NCI-H2196 treated with DMSO at 0.1 percent for 48 hours (cell line): Measurements from ENCODE around the gene SPART.
"Not testable (repeated sequence)": the region's sequence is repeated elsewhere in the genome, so short reads cannot be mapped to it uniquely, and the experiment has no call there.

Source experiments
- DNase-seq: peaks from one replicate; lab custom pipeline; 2025; ENCODE audit not compliant: unreplicated experiment; lab: John Stamatoyannopoulos, UW

Gene SPART

DNA sequence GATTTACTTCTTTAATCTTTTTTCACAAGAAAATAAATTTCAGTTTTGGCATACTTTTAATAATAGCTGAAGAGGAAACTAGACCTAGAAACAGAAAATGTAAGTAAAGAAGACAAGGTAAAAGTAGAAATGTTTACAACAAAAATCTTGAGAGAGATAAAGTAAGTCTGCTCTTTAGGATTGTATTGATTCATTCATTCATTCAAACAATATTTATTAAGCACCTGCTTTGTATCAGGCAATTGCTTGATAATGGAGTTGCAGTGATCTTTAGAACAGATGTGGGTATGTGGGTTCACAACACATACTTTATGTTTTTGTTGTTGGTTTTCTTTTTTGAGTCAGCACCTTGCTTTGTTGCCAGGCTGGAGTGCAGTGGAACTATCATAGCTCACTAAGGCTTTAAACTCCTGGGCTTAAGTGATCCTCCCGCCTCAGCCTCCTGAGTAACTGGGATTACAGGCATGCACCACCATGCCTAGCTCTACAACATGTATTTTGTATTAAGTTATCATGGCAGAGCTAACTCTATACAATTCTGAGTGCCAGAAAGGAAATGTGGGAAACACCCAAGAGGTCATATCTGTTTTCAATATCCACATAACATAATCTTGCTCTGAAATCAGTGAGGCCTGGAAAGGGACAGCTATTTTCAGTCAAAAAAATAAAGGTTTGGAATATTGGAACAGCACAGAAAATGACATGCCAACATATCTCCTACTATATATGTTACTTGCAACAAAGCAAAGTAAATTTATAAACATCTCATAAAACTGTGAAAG, 8.8 kb upstream of the SPART start:
- no peak for DNase-seq

DNA sequence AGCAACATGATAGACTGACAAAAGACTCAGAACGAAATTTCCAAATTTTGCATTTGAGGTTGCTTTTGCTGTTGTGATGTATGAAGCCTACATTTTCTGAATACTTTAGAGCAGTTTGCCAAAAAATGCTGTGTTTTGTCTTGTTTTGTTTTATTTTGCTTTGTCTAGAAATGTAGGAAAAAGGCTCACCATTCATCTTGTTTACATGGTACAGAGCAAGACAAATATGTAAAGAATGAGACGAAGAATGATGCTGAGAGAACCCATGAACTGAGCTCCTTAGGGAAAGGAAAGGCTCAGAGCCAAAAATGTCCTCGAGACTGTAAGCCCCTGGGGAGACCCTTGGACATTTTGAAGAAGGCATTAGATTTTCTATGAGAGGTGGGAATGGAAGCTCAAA, 6.8 kb upstream of the SPART start:
- DNase-seq, result no peak

DNA sequence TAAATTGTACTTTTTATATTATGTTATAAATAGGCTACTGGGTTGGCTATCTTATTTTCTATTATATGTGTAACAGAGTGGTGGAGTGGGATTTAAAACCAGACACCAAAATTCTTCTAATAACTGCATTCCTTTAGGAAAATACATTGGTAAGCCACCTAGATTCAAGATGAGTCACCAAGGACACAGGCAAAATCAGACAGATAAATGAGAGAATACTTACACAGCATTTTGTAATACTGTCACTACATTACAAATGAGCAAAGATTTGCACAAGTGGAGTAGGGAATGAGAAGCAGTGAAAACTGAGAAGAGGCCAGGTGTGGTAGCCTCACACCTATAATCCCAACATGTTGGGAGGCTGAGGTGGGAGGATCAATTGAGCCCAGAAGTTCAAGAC, 6.2 kb upstream of the SPART start:
- no peak for DNase-seq

DNA sequence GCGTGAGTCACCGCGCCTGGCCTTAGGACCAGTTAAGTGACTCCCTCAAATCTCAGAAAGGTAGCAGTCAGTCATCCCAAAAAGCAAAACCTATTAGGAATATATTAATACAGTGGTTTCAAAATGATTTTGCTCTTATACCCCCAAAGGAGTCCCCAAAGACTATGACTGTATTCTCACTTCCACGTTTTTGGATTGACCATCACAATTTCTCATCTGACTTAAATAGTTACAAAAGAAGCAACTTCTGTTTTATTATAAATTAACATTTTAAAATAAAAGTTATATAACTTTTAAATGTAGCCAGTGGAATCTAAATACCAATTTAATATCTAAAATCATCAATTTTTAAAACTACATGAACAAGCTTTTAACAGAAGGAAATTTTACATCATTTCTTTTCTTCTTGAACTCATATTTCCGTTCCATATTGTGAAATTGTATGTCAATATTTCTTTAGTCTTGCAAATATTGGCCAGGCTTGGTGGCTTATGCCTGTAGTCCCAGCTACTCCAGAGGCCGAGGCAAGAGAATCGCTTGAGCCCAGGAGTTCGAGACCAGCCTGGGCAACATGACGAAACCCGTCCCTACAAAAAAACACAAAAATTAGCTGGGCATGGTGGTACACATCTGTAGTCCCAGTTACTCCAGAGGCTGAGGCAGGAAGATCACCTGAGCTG, 1.5 kb upstream of the SPART start:
- no peak for DNase-seq

DNA sequence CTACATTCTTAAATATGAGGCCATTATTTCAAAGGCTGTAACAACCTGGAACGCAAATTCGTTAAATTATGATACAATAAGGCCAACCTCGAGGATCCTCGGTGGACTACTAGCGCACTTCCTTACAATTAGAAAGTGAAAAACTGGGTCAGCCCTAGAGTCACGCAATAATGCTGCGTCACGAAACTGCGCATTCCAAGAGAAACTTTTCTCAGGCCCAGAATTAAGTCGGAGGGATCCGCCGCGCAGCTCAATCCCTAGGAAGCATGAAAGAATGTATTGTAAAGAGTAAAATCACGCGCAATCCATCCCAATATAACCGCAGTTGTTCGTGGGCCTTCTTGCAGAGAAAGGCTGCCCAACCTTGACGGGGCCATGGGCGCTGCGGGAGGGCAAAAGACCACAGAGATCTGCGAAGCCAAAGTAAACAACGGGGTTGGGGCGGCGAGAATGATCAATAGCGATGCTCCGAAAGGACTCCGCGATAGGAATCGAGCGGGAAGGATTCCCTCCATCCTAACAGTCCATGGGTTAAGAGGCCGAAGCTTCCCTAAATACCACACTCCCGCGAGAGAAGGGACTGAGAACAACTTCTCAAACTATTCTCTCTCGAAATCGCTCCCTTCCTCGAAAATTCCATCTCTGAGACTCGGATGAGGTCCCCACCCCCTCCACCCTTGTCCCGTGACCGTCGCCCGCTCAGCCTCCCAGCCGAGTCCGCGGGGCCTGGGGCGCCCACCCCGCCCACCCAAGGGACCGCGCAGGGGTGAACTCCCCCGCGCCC, 564 bp downstream of the SPART start:
- DNase-seq, result no peak

DNA sequence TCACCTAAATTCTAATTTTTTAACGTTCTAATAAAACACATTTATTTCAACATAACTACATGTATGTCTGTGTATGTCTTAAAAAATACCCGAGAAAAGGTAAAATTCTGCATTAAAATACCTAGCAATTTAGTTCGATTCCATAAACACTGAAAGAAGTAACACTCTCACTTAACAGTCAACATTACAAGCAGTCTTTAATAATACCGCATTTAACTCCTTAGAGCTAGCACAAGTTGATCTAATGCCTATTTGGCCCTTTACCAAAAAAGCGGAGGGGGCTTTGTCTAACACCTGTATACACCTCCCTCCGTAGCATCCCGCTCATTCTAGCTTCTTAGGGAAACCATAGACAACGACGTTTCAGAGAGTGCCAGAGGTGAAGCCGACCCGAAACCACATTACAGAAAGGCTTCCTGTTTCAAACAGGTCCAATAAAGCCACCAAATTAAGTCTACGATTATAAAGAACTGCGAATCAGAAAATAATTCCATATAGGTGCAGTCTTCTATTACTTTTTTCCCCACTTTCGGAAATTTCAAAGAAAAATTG, 1.2 kb downstream of the SPART start:
- DNase-seq, result no peak

DNA sequence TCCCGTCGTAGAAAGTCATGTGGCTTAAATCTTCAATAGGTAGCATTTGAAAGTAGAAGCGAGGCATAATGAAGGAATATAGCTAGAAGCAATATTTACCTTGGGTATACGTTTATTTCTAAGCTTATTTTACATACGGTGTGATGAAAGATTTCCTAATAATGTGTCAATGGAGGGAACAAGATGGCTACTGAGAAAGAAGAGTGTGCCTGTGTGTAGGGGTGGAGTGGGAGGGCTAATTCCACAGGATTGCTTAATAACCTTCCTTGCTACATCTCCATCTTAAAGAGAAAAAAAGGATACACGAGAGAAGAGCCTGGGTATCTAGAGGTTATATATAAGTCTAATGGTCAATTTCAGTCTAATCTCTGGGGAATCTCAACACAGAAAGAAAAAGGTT, 2.0 kb downstream of the SPART start:
- DNase-seq, result no peak

DNA sequence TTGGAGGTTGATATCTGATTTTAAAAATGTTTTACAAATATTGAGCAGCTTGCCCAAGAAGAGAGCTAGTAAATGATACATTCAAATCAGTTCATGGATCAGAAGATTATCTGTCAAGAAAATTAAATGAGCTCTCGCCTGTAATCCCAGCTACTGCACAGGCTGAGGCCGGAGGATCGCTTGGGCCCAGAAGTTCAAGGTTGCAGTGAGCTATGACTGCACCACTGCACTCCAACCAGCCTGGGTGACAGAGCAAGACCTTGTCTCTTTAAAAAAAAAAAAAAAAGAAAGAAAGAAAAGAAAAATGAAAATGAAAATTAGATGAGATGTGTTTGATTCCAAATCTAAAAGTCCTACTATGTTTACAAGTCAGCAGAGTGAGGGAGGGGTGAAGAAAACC, 2.4 kb downstream of the SPART start:
- DNase-seq, result no peak

DNA sequence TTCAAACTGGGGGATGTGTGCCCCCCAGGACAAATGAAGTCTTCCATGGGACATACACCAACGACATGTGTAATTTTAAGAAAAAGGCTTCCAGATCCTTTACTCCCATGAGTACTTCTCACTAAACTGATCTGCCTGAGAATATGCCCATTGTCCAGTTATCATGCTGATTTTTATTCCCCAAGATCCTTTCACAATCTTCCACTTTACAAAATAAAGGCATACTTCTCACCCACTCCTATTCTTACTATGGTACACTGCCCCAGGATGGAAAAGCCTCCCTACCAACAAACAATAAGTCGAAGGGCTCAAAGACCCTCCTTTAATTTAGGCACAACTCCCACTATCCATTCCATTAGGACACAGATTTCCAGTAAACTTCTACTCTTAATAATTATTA, 3.5 kb downstream of the SPART start:
- no peak for DNase-seq

DNA sequence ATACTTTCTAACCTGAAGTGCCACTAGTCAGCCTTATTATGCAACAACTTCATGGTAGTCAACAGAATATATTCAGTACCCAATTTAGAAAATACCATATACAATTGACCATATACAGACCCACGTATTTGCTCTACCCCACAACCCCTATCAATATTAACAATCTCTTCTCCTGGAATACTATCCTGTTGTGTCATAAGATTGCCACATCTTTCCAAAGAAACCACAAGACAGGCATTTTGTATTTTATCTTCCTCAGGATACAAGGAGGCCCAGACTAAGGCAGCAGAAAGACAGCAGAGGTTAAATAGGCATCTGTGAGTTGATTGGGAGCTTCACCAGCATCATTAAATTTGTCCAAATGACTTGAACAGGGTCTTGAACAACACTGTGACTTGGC, 4.5 kb downstream of the SPART start:
- no peak for DNase-seq

DNA sequence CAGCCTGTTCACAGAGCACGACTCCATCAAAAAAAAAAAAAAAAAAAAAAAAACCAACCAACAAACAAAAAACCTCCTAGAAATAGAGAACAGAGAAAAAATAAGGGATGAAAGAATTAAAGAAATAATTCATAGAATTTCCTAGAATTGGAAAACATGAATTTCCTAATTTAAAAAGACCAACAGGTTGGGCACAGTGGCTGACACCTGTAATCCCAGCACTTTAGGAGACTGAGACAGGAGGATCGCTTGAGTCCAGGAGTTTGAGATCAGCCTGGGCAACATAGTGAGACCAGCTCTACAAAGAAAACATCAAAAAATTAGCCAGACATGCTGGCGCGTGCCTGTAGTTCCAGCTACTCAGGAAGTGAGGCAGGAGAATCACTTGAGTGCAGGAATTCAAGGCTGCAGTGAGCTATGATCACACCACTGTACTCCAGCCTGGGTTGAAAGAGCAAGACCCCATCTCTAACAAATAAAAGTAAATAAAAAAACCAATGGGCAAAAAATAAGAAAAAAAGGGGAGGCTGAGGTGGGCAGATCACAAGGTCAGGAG, 6.5 kb downstream of the SPART start:
- no peak for DNase-seq

DNA sequence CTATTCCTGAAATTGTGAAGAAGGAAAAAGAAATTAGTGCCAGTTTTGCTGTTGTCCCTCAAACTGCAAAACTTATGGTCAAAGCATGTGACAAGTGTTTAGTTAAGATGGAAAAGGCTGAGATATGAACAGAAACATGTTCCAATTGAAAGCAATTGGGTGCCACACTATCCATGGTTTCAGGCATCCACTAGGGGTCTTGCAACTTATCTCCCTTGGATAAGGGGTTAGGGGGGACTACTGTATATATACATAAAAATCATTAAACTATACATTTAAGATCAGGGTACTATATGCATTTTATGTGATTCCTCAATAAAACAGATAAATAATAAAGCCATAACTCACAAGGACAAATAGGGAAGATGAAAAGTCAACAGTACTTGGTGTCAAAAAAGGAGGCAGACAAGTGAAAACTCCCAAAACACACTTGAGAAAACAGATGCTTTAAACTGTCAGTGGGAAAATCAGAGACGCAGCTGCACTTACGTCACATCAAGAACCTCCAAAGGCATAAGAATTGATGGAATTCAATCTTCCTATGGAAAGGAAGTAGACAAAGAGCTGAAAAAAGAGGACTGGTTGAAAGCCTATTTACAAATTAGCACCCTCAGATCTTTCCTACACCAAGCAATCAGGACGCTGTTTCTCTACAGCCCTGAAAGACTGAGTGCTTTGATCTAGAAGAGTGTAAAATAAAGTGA, 8.1 kb downstream of the SPART start:
- DNase-seq, result no peak

DNA sequence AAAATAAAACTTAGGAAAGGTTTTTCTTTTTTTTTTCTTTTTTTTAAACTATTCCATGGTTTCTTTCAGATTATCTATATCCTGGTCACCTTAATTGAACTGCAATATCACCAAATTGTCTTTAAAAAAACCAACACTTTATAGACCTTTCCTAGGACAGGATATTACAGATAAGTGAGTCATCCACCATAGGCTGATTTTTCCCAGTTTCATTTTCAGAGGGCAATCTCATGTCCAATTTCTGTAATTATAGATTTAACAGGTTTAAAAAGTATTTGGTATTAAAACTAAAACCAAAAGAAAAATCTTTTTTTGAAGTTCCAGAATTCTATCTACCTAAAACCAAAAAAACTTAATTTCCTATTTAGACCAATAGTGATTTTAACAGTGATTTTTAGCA, 13.2 kb downstream of the SPART start:
- DNase-seq, result no peak

DNA sequence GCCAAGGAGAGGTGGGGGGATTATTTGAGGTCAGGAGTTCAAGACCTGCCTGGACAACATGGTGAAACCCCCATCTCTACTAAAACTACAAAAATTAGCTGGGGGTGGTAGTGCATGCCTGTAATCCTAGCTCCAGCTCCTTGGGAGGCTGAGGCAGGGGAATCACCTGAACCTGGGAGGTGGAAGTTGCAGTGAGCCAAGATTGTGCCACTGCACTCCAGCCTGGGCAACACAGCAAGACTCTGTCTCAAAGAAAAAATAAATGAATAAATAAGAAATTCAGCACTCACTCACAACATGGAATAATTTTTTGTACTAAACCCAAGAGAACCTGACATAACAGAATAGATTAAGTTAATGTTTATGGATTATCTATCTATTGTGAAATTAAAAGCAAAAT, 13.9 kb downstream of the SPART start:
- not testable (repeated sequence) for DNase-seq

DNA sequence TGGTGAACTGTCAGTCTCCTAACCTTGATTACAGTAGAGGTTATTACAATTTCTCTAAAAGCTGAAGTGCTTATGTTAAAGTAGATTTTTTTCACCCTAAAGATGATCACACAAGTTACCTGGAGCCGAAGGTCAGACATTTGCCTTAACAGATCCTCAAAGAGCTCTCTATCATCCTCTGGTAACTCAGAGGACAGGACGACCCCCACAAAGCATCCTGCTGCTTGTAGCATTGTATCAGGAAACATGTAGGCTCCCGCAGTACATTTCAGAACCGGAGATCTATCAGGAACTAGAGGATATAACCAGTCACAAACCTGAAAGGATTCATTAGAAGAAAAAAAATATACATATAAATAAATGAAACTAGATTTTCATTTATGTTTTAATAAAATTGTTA, 14.9 kb downstream of the SPART start:
- no peak for DNase-seq

DNA sequence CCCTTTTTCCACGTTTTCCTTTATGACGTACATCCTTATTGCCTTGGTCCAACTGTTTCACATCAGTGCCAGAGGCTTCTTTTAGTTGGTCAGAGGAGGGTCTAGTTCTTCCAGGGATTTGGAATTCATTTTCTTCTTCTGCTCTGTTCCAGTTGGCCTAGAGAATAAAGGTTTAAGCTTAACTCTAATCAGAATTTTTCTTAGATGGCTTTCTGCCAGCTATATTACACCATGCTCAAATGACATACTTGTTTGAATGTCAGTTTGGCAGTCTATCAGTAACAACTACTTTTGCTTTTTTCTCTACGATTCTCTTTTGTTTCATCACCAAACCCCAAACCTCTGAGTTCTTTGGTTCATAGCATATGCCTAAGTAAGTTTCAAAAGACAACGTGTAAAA, 16.8 kb downstream of the SPART start:
- DNase-seq, result no peak

DNA sequence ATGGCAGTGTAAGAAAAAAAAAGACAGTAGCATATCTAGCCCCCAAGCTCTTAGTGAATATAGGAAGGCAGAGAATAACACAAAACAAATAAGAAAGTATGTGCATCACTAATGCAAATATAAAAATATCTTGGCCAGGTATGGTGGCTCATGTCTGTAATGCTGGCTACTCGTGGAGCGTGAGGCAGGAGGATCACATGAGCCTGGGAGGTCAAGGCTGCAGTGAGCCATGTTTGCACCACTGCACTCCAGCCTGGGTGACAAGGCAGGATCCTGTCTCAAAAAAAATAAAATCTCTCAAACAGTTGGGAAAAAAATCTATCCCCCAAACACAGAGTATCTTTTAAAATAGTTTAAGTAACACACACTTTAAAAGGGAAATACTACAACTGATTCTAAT, 17.4 kb downstream of the SPART start:
- DNase-seq, result no peak

DNA sequence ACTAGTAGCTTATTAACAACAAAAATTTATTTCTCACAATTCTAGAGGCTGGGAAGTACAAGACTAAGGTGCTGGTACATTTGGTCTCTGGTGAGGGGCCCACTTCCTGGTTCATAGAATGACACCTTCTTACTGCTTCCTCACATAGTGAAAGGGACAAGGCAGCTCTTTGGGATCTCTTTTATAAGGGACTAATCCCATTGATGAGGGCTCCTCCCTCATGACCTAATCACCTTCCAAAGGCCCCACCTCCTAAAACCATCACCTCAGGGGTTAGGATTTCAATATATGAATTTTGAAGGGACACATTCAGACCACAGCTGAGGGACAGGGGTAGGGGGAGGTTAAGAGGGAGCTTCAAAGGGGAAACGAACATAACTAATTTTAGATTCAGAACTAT, 20.3 kb downstream of the SPART start:
- DNase-seq, result no peak

DNA sequence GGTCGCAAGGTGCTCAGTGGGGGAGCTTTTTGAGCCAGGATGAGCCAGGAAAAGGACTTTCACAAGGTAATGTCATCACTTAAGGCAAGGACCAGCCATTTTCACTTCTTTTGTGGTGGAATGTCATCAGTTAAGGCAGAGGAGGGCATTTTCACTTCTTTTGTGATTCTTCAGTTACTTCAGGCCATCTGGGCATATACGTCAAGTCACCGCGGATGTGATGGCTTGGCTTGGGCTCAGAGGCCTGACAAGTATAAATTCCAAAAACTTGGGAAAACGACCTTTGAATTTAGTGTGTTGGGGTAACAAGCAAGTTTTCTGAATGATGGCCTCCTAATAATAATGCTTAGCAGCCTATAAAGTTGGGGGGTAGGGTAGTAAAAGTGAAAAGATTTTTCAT, 21.3 kb downstream of the SPART start:
- not testable (repeated sequence) for DNase-seq

DNA sequence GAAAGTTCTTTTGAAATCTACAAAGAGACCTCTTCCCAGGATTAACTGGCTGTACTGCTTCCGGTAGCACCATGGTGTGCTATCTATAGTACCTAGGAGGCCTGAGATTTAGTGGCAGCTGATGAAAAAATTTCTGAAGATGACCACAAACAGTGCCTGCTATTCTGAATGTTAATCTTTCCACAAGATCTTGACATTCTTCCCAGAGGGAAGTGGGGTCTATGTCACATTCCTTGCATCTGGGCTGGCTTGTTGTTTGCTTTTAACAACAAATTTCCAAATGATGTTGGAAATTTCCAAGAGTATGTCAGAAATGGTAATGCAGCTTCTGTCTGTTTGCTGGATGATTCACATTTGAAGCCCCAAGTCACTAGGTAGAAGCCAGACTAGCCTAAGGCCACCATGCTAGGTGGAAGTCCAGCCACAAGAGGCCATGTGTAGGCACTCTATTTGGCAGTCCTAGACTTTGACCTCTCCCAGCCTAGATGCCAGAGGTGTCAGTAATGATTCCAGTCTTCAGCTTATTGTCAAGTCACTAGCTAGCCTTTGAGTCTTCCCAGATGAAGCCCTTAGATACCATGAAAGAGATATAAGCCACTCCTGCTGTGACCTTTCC, 22.1 kb downstream of the SPART start:
- DNase-seq, result no peak
